A673 (cell line): ENCODE data around the gene TSHZ2. TPM values are rescaled to one million over a fixed set of nuclear protein-coding genes. Genes with fewer than 3 reads are reported as not detected.

ENCODE experiments used
- BruUV-seq: library from RNA; stranded (reverse); fragments of 400-500 nt; replicated peaks from 2 replicates; lab custom pipeline; 2021; lab: Mats Ljungman, UMichigan
- CTCF ChIA-PET: fragments of 300-600 bp; sonication (Branson Sonifier 250); formaldehyde crosslinking; loops from one replicate; lab custom pipeline; 2022; ENCODE audit warnings: antibody characterized with exemption; lab: Charles Lee
- POLR2A ChIA-PET: fragments of 300-600 bp; sonication (Branson Sonifier 250); formaldehyde crosslinking; loops from one replicate; lab custom pipeline; 2022; ENCODE audit warnings: antibody characterized with exemption; ENCODE audit not compliant: low non-redundant PET; lab: Charles Lee
- DNase-seq: peaks from one replicate; pipeline ENCODE4 v3.0.0-alpha.2; 2015; ENCODE audit warnings: low spot score
- H3K27ac ChIP-seq: fragments of 200-600 bp; sonication (generic); 2 replicates; pipeline ENCODE4 v1.5.1; 2016; ENCODE audit warnings: mixed run types, low read depth, mild to moderate bottlenecking, mixed read lengths, antibody characterized with exemption, low read length; ENCODE audit not compliant: poor library complexity, severe bottlenecking
- H3K27me3 ChIP-seq: fragments of 200-600 bp; sonication (generic); replicated peaks from 2 replicates; pipeline ENCODE4 v1.6.1; 2017; ENCODE audit warnings: mixed run types, low read depth, mild to moderate bottlenecking, mixed read lengths, antibody characterized with exemption, low read length; ENCODE audit not compliant: insufficient read depth, poor library complexity
- H3K36me3 ChIP-seq: fragments of 200-600 bp; sonication (generic); 2 replicates; pipeline ENCODE4 v1.6.1; 2016; ENCODE audit warnings: mixed run types, mild to moderate bottlenecking, mixed read lengths, antibody characterized with exemption, low read length; ENCODE audit not compliant: insufficient read depth, poor library complexity, severe bottlenecking
- H3K4me1 ChIP-seq: fragments of 200-600 bp; sonication (generic); 2 replicates; pipeline ENCODE4 v1.6.1; 2017; ENCODE audit warnings: mixed run types, mild to moderate bottlenecking, mixed read lengths, antibody characterized with exemption, low read length; ENCODE audit not compliant: insufficient read depth, poor library complexity, severe bottlenecking
- H3K4me3 ChIP-seq: fragments of 200-600 bp; sonication (generic); 2 replicates; pipeline ENCODE4 v1.5.1; 2016; ENCODE audit warnings: low read depth, mixed run types, mild to moderate bottlenecking, mixed read lengths, low read length; ENCODE audit not compliant: poor library complexity, severe bottlenecking
- H3K9me3 ChIP-seq: fragments of 200-600 bp; sonication (generic); 2 replicates; pipeline ENCODE4 v1.6.1; 2016; ENCODE audit warnings: mixed run types, low read depth, mild to moderate bottlenecking, mixed read lengths, antibody characterized with exemption, low read length; ENCODE audit not compliant: poor library complexity, severe bottlenecking
- CTCF ChIP-seq: fragments of 300-800, 200-600 bp; sonication (generic); conservative IDR thresholded peaks from 2 replicates; pipeline ENCODE4 v1.5.1; 2017; ENCODE audit warnings: low read depth, mild to moderate bottlenecking, antibody characterized with exemption, low read length, moderate library complexity, mixed read lengths
- EZH2 ChIP-seq: fragments of 200-600 bp; sonication (generic); IDR thresholded peaks from 2 replicates; pipeline ENCODE4 v1.6.1; 2017; ENCODE audit warnings: borderline replicate concordance, low read depth, mild to moderate bottlenecking, mixed read lengths, antibody characterized with exemption, low read length; ENCODE audit not compliant: poor library complexity, severe bottlenecking
- intact Hi-C: fragments of 100-400 bp; cut with micrococcal nuclease; formaldehyde crosslinking; loops from one replicate; pipeline ENCODE4 v1.10.0; 2022; ENCODE audit not compliant: unreplicated experiment
- total RNA-seq: library from RNA; stranded (reverse); gene quantifications from 2 replicates; pipeline ENCODE4 v1.2.3, GENCODE V29; 2021

TSHZ2 gene
- total RNA-seq, 1 experiment from 2014 or later, result 4.1 TPM

- H3K9me3 ChIP-seq, result no peaks in the 10 kb centered on the region
- ChIA-PET POLR2A (no interaction called here), CTCF (no interaction called here)
- no TSS peak for BruUV-seq
- H3K4me3 ChIP-seq, result no peak overlapping the region
- no peaks in the 10 kb centered on the region for H3K4me1 ChIP-seq
- DNase-seq, result no peak
- H3K27me3 ChIP-seq, result no peaks in the 10 kb centered on the region
- no peak for TF ChIP-seq EZH2
- TF ChIP-seq CTCF, result no peak
- no peak overlapping the region for H3K27ac ChIP-seq
- H3K36me3 ChIP-seq, result no peaks in the 10 kb centered on the region
- intact Hi-C loops, result no loop called here
Measured at GRCh38 chr20:53224851-53225250, 252.7 kb downstream of the TSHZ2 start.

GRCh38 chr20:53226826-53227225 is 254.7 kb downstream of the TSHZ2 start:
- intact Hi-C loops, result no loop called here
- TF ChIP-seq CTCF (no peak), EZH2 (no peak)
- BruUV-seq, result no TSS peak
- Histone ChIP-seq H3K9me3 (no peaks in the 10 kb centered on the region), H3K4me3 (no peak overlapping the region), H3K27me3 (no peaks in the 10 kb centered on the region), H3K36me3 (no peaks in the 10 kb centered on the region), H3K27ac (no peak overlapping the region), H3K4me1 (no peaks in the 10 kb centered on the region)
- CTCF ChIA-PET, result no interaction called here
- no peak for DNase-seq
- POLR2A ChIA-PET, result no interaction called here

- no peaks in the 10 kb centered on the region for H3K4me1 ChIP-seq
- no peaks in the 10 kb centered on the region for H3K27me3 ChIP-seq
- ChIA-PET POLR2A (no interaction called here), CTCF (no interaction called here)
- TF ChIP-seq CTCF, result no peak
- TF ChIP-seq EZH2, result no peak
- BruUV-seq, result no TSS peak
- H3K4me3 ChIP-seq, result no peak overlapping the region
- DNase-seq, result no peak
- H3K9me3 ChIP-seq, result no peaks in the 10 kb centered on the region
- no peaks in the 10 kb centered on the region for H3K36me3 ChIP-seq
- intact Hi-C loops, result no loop called here
- H3K27ac ChIP-seq, result no peak overlapping the region
Measured at GRCh38 chr20:53227523-53227922, 255.4 kb downstream of the TSHZ2 start.
